ENCODE measurements around the gene ACOT4.

DNA sequence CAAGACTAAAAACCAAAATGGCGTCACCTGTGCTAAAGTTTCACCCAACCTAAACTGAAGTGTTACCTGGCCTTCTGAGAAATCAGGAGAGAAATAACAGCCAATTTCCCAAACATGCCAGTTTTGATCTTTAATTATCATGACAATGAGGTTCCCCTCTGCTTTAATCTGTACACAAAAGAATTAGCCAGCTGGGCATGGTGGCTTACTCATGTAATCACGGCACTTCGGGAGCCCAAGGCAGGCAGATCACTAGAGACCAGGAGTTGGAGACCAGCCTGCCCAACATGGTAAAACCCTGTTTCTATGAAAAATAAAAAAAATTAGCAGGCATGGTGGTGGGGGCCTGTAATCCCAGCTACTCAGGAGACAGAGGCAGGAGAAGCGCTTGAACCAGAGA lies 37.8 kb upstream of the ACOT4 start:
- TF ChIP-seq, protein P1, sequence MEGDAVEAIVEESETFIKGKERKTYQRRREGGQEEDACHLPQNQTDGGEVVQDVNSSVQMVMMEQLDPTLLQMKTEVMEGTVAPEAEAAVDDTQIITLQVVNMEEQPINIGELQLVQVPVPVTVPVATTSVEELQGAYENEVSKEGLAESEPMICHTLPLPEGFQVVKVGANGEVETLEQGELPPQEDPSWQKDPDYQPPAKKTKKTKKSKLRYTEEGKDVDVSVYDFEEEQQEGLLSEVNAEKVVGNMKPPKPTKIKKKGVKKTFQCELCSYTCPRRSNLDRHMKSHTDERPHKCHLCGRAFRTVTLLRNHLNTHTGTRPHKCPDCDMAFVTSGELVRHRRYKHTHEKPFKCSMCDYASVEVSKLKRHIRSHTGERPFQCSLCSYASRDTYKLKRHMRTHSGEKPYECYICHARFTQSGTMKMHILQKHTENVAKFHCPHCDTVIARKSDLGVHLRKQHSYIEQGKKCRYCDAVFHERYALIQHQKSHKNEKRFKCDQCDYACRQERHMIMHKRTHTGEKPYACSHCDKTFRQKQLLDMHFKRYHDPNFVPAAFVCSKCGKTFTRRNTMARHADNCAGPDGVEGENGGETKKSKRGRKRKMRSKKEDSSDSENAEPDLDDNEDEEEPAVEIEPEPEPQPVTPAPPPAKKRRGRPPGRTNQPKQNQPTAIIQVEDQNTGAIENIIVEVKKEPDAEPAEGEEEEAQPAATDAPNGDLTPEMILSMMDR (IDR thresholded peaks at IDR 0.05), result no peak
- TF ChIP-seq POLR2A (IDR thresholded peaks at IDR 0.05), result no peak
- no peak for TF ChIP-seq POLR2AphosphoS5 (IDR thresholded peaks at IDR 0.05; ENCODE audit: insufficient read depth in 1 of 2, low read depth in 1 of 2)
